CD4-positive, alpha-beta T cell treated with Interleukin-12 subunit alpha and Interleukin-12 subunit beta, for 1 hour (primary cell): ENCODE results near the gene P2RX6.
"Not testable (repeated sequence)": the region's sequence is repeated elsewhere in the genome, so short reads cannot be mapped to it uniquely, and the experiment has no call there.

ENCODE experiments used
- DNase-seq: peaks from one replicate; pipeline ENCODE4 v3.0.0-alpha.2; 2020

P2RX6 gene

GRCh38 chr22:21034989-21035388 is 20.0 kb downstream of the P2RX6 start:
- no peak for DNase-seq

GRCh38 chr22:21038405-21038804 is 23.4 kb downstream of the P2RX6 start:
- DNase-seq = no peak

- DNase-seq = not testable (repeated sequence)
Observed at GRCh38 chr22:21039158-21039557, 24.2 kb downstream of the P2RX6 start.

- no peak for DNase-seq
Observed at GRCh38 chr22:21041937-21042336, 27.0 kb downstream of the P2RX6 start.

GRCh38 chr22:21042978-21043859 is 28.3 kb downstream of the P2RX6 start:
- no peak for DNase-seq

GRCh38 chr22:21043860-21044535 is 29.0 kb downstream of the P2RX6 start:
- no peak for DNase-seq

GRCh38 chr22:21044931-21045584 is 30.1 kb downstream of the P2RX6 start:
- DNase-seq = no peak

GRCh38 chr22:21045585-21046294 is 30.8 kb downstream of the P2RX6 start, which contains the start of gene LRRC74B:
Gene LRRC74B, plus strand, starts transcription at chr22:21045946. Its CDS starts 41 bp downstream, at chr22:21045987.
- DNase-seq = peak; percentile 72

GRCh38 chr22:21047035-21047661 is 32.2 kb downstream of the P2RX6 start:
- DNase-seq = no peak

GRCh38 chr22:21047730-21048129 is 32.8 kb downstream of the P2RX6 start:
- DNase-seq = no peak

DNA sequence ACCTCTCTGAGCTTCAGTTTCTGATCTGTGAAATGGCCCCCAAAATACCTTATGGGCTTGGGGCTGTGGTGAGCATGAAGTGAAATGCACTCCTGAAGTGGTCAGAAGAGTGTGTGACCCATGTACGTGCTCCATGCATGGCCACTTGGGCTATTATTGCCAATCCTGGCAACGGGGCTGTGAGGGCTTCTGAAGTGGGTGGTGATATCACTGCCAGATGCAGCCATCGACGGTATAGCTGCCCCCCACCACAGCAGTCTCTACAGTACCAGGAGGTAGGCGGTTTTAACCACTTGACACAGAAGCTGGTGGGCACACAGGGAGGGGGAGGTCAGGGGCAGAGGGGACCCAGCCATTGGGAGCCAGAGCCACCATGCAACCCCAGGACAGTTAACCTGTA is 33.5 kb downstream of the P2RX6 start:
- not testable (repeated sequence) for DNase-seq

DNA sequence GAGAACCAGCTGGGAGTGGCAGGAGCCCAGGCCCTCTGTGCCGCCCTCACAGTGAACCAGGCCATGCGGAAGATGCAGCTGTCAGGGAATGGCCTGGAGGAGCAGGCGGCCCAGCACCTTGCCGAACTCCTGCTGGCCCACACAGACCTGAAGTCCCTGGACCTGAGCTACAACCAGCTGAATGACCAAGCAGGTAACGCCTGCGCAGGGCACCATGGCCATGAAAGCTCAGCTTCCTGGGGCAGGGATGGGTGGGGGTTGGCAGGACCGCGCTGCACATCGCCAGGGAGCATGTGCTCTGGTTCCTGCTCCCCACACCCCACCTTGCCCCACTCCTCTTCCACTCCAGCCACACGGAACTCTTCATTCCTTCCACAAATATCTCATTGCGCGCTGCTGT is 34.0 kb downstream of the P2RX6 start:
- DNase-seq = not testable (repeated sequence)

GRCh38 chr22:21051145-21051830 is 36.3 kb downstream of the P2RX6 start:
- no peak for DNase-seq

- DNase-seq = no peak
Observed at GRCh38 chr22:21051831-21052400, 37.0 kb downstream of the P2RX6 start.

- no peak for DNase-seq
Observed at GRCh38 chr22:21052715-21053459, 37.9 kb downstream of the P2RX6 start.

GRCh38 chr22:21054046-21054713 is 39.2 kb downstream of the P2RX6 start:
- no peak for DNase-seq

- DNase-seq = no peak
Observed at GRCh38 chr22:21054714-21055563, 40.0 kb downstream of the P2RX6 start.

DNA sequence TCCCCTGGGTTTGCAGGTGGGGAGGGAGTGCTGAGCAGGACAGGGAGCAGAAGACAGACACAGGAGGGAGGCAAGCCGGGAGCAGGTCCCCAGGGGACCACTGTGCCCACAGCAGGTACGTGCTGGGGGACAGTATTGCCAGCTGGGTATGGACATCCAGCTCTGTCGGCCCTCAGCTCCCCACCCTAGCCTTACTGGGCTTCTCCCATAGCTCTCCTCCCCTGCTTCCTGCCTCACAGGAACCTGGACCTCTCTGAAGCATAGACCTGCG is 40.5 kb downstream of the P2RX6 start:
- no peak for DNase-seq

- DNase-seq = no peak
Observed at GRCh38 chr22:21055880-21056319, 40.9 kb downstream of the P2RX6 start.
